Measurements from ENCODE around the gene RNU7-1.

The RNU7-1 gene

GRCh38 chr12:6970096-6970527 is 26.5 kb downstream of the RNU7-1 start:
- peak overlapping the region; percentile 80 for H3K9ac ChIP-seq (ENCODE audit: low read depth, low read length)
- no peaks in the 10 kb centered on the region for H3K9me3 ChIP-seq (ENCODE audit: insufficient read depth, low read length, severe bottlenecking)
- no peaks in the 10 kb centered on the region for H3K27me3 ChIP-seq (ENCODE audit: insufficient read depth, low read length, poor library complexity)
- peaks cover 62% of the 10 kb centered on the region for H3K79me2 ChIP-seq (ENCODE audit: insufficient read depth, low read length)
- peaks cover 60% of the 10 kb centered on the region for H3K36me3 ChIP-seq (ENCODE audit: insufficient read depth, low read length)
- H3K4me3 ChIP-seq (ENCODE audit: low read depth in 1 of 2, low read length in 2 of 2): peak overlapping the region; percentile 67 to 74
- peak; percentile 21 for ATAC-seq (ENCODE audit: insufficient read depth, low read depth)
- TF ChIP-seq CTCF (IDR thresholded peaks at IDR 0.05; ENCODE audit: borderline replicate concordance, extremely low read depth, low read length, poor library complexity, severe bottlenecking) (no peak), EZH2 (IDR thresholded peaks at IDR 0.05; ENCODE audit: borderline replicate concordance, low read depth, low read length, severe bottlenecking) (no peak)
- peak overlapping the region; percentile 86 for H3K27ac ChIP-seq (ENCODE audit: low read length)
- H3K4me2 ChIP-seq (ENCODE audit: insufficient read depth, low read length): peak overlapping the region; percentile 90
- DNase-seq: no peak
- peaks cover 8% of the 10 kb centered on the region; the same call in 1 of the 2 replicates for H4K20me1 ChIP-seq (ENCODE audit: insufficient read depth, low read length)
- peak overlapping the region; percentile 74 for H2AFZ ChIP-seq (ENCODE audit: low read depth, low read length)
- H3K4me1 ChIP-seq (ENCODE audit: insufficient read depth, low read length): peaks cover 40% of the 10 kb centered on the region

DNA sequence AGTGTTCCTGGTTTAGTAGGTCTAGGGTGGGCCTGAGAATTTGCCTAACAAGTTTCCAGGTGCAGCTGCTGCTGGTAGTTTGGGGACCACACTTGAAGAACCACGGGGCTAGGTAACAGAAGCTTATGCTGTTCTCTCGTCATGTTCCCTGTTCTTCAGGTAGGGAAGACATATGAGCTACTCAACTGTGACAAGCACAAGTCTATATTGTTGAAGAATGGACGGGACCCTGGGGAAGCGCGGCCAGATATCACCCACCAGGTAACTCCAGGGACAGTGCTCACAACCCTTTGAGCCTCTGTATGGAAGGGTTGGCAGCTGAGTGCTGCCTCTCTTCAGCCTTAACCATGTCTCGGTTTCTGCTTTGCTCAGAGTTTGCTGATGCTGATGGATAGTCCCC is 30.6 kb downstream of the RNU7-1 start:
- Histone ChIP-seq H3K27me3 (ENCODE audit: insufficient read depth, low read length, poor library complexity) (no peaks in the 10 kb centered on the region), H3K4me1 (ENCODE audit: insufficient read depth, low read length) (peaks cover 20% of the 10 kb centered on the region), H2AFZ (ENCODE audit: low read depth, low read length) (no peak overlapping the region), H3K4me3 (ENCODE audit: low read depth in 1 of 2, low read length in 2 of 2) (no peak overlapping the region), H3K79me2 (ENCODE audit: insufficient read depth, low read length) (peaks cover 46% of the 10 kb centered on the region), H3K36me3 (ENCODE audit: insufficient read depth, low read length) (peaks cover 62% of the 10 kb centered on the region), H3K9me3 (ENCODE audit: insufficient read depth, low read length, severe bottlenecking) (no peaks in the 10 kb centered on the region), H3K9ac (ENCODE audit: low read depth, low read length) (no peak overlapping the region), H3K27ac (ENCODE audit: low read length) (no peak overlapping the region), H4K20me1 (ENCODE audit: insufficient read depth, low read length) (peaks cover 5% of the 10 kb centered on the region; the same call in 1 of the 2 replicates), H3K4me2 (ENCODE audit: insufficient read depth, low read length) (no peak overlapping the region)
- no peak for ATAC-seq (ENCODE audit: insufficient read depth, low read depth)
- TF ChIP-seq EZH2 (IDR thresholded peaks at IDR 0.05; ENCODE audit: borderline replicate concordance, low read depth, low read length, severe bottlenecking) (no peak), CTCF (IDR thresholded peaks at IDR 0.05; ENCODE audit: borderline replicate concordance, extremely low read depth, low read length, poor library complexity, severe bottlenecking) (no peak)
- DNase-seq: no peak

DNA sequence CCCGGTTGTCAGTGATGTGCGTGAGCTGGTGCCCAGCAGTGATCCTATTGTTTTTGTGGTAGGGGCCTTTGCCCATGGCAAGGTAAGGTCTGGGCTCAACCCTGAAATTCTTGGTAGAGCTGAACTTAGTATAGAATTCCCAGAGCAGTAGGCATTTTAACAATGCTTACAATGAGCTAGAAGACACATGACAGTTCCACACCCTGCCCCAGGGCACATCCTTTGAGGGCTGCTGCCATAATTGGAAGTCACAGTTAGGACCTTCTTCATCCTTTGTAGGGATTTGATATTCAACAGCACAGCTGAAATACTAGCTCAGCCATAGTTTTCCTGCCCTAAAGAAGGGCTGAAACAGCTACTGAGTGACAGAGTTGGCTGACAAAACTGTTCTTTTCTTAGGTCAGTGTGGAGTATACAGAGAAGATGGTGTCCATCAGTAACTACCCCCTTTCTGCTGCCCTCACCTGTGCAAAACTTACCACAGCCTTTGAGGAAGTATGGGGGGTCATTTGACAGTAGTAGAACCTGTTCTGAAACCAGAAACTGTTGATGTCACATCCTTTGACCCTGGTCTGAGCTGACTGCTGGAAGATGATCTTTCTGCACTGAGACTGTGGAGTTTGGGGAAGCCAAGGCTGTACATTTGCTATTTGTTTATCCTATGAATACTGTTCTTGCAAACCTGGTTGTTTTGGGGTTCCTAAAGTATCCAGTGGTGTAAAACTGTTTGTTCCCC is 31.8 kb downstream of the RNU7-1 start:
- Histone ChIP-seq H4K20me1 (ENCODE audit: insufficient read depth, low read length) (peaks cover 5% of the 10 kb centered on the region; the same call in 1 of the 2 replicates), H3K36me3 (ENCODE audit: insufficient read depth, low read length) (peaks cover 65% of the 10 kb centered on the region), H3K79me2 (ENCODE audit: insufficient read depth, low read length) (peaks cover 33% of the 10 kb centered on the region), H3K4me1 (ENCODE audit: insufficient read depth, low read length) (peaks cover 17% of the 10 kb centered on the region), H3K27me3 (ENCODE audit: insufficient read depth, low read length, poor library complexity) (no peaks in the 10 kb centered on the region), H3K27ac (ENCODE audit: low read length) (no peak overlapping the region), H3K4me2 (ENCODE audit: insufficient read depth, low read length) (no peak overlapping the region), H3K9ac (ENCODE audit: low read depth, low read length) (no peak overlapping the region), H3K4me3 (ENCODE audit: low read depth in 1 of 2, low read length in 2 of 2) (no peak overlapping the region), H2AFZ (ENCODE audit: low read depth, low read length) (no peak overlapping the region), H3K9me3 (ENCODE audit: insufficient read depth, low read length, severe bottlenecking) (no peaks in the 10 kb centered on the region)
- TF ChIP-seq CTCF (IDR thresholded peaks at IDR 0.05; ENCODE audit: borderline replicate concordance, extremely low read depth, low read length, poor library complexity, severe bottlenecking) (no peak), EZH2 (IDR thresholded peaks at IDR 0.05; ENCODE audit: borderline replicate concordance, low read depth, low read length, severe bottlenecking) (no peak)
- DNase-seq: no peak
- ATAC-seq (ENCODE audit: insufficient read depth, low read depth): no peak
